IPS-18c (cell line): Measurements from ENCODE around the gene THAP10.
"Not testable (repeated sequence)": the region's sequence is repeated elsewhere in the genome, so short reads cannot be mapped to it uniquely, and the experiment has no call there.

Experiments
- H3K4me3 ChIP-seq: 2 replicates; pipeline ENCODE4 v1.7.0; 2013; ENCODE audit warnings: low read depth, mild to moderate bottlenecking, low read length, moderate library complexity; ENCODE audit not compliant: insufficient read depth
- H3K9me3 ChIP-seq: one replicate; pipeline ENCODE4 v1.6.1; 2013; ENCODE audit warnings: mild to moderate bottlenecking, low read length, moderate library complexity; ENCODE audit not compliant: control insufficient read depth, insufficient read depth

The THAP10 gene

GRCh38 chr15:70892002-70892911, at the start of gene THAP10, which contains the start of gene LRRC49:
TSS of gene THAP10 (minus strand) at chr15:70892433. CDS start at chr15:70892272, 161 bp downstream.
TSS of gene LRRC49 (plus strand) at chr15:70892826. CDS start at chr15:70892895, 69 bp downstream.
- peak within 1 kb of the TSS; percentile 90 for H3K4me3 ChIP-seq

GRCh38 chr15:70936326-70936725, 44.1 kb upstream of the THAP10 start:
- Histone ChIP-seq H3K9me3 (no peaks in the 10 kb centered on the region), H3K4me3 (no peak overlapping the region)

More at GRCh38 chr15:70892002-70892911, at the start of gene THAP10, which contains the start of gene LRRC49:
- H3K9me3 ChIP-seq, result no peaks in the 10 kb centered on the region

- Histone ChIP-seq H3K9me3 (no peaks in the 10 kb centered on the region), H3K4me3 (no peak overlapping the region)
These were observed 43.4 kb upstream of the THAP10 start for GRCh38 chr15:70935631-70936030.

- Histone ChIP-seq H3K4me3 (no peak overlapping the region), H3K9me3 (no peaks in the 10 kb centered on the region)
These were observed 41.2 kb upstream of the THAP10 start for GRCh38 chr15:70933411-70933810.

GRCh38 chr15:70932397-70932796, 40.2 kb upstream of the THAP10 start:
- no peaks in the 10 kb centered on the region for H3K9me3 ChIP-seq
- H3K4me3 ChIP-seq, result no peak overlapping the region

GRCh38 chr15:70931821-70932220, 39.6 kb upstream of the THAP10 start:
- no peak overlapping the region for H3K4me3 ChIP-seq
- H3K9me3 ChIP-seq, result no peaks in the 10 kb centered on the region

GRCh38 chr15:70926914-70927313, 34.7 kb upstream of the THAP10 start:
- not testable (repeated sequence) for H3K4me3 ChIP-seq, H3K9me3 ChIP-seq

- no peak overlapping the region for H3K4me3 ChIP-seq
- no peaks in the 10 kb centered on the region for H3K9me3 ChIP-seq
These were observed 31.3 kb upstream of the THAP10 start for GRCh38 chr15:70923311-70924080.

GRCh38 chr15:70922119-70922518, 29.9 kb upstream of the THAP10 start:
- Histone ChIP-seq H3K9me3 (peaks cover 2% of the 10 kb centered on the region), H3K4me3 (no peak overlapping the region)

- peaks cover 2% of the 10 kb centered on the region for H3K9me3 ChIP-seq
These were observed 28.9 kb upstream of the THAP10 start for GRCh38 chr15:70920981-70921696.

GRCh38 chr15:70917955-70918354, 25.7 kb upstream of the THAP10 start:
- Histone ChIP-seq H3K4me3 (no peak overlapping the region), H3K9me3 (peaks cover 2% of the 10 kb centered on the region)

More at GRCh38 chr15:70920981-70921696, 28.9 kb upstream of the THAP10 start:
- no peak overlapping the region for H3K4me3 ChIP-seq

- H3K4me3 ChIP-seq, result no peak overlapping the region
- peaks cover 2% of the 10 kb centered on the region for H3K9me3 ChIP-seq
These were observed 24.3 kb upstream of the THAP10 start for GRCh38 chr15:70916531-70916930.

GRCh38 chr15:70912187-70912586, 20.0 kb upstream of the THAP10 start:
- Histone ChIP-seq H3K4me3 (no peak overlapping the region), H3K9me3 (peaks cover 3% of the 10 kb centered on the region)

- H3K4me3 ChIP-seq, result no peak overlapping the region
- peaks cover 2% of the 10 kb centered on the region for H3K9me3 ChIP-seq
These were observed 18.7 kb upstream of the THAP10 start for GRCh38 chr15:70910958-70911357.

GRCh38 chr15:70907784-70908471, 15.7 kb upstream of the THAP10 start:
- Histone ChIP-seq H3K4me3 (no peak overlapping the region), H3K9me3 (peaks cover 2% of the 10 kb centered on the region)

- Histone ChIP-seq H3K9me3 (peaks cover 2% of the 10 kb centered on the region), H3K4me3 (no peak overlapping the region)
These were observed 14.6 kb upstream of the THAP10 start for GRCh38 chr15:70906842-70907241.

- no peak overlapping the region for H3K4me3 ChIP-seq
- H3K9me3 ChIP-seq, result no peaks in the 10 kb centered on the region
These were observed 9.9 kb upstream of the THAP10 start for GRCh38 chr15:70902107-70902506.
